Measurements from ENCODE around the gene LRRC9.

DNA sequence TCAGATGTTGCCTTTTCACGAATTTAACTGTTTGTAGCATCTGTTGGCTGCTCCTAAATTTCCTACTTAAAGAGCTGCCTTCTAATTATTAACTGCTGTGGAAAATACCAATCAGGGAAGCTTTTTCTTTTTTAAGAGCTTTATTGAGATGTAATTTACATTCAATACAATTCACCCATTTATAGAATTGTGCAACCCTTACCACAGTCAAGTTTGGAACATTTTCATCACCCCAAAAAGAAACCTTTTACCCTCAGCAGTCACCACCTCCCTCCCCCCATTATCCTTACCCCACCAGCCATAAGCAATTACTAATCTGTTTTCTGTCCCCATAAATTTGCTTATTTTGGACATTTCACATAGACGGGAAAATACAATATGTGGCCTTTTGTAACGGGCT, 173.1 kb downstream of the LRRC9 start:
- TF ChIP-seq, protein P1, sequence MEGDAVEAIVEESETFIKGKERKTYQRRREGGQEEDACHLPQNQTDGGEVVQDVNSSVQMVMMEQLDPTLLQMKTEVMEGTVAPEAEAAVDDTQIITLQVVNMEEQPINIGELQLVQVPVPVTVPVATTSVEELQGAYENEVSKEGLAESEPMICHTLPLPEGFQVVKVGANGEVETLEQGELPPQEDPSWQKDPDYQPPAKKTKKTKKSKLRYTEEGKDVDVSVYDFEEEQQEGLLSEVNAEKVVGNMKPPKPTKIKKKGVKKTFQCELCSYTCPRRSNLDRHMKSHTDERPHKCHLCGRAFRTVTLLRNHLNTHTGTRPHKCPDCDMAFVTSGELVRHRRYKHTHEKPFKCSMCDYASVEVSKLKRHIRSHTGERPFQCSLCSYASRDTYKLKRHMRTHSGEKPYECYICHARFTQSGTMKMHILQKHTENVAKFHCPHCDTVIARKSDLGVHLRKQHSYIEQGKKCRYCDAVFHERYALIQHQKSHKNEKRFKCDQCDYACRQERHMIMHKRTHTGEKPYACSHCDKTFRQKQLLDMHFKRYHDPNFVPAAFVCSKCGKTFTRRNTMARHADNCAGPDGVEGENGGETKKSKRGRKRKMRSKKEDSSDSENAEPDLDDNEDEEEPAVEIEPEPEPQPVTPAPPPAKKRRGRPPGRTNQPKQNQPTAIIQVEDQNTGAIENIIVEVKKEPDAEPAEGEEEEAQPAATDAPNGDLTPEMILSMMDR (conservative IDR thresholded peaks at IDR 0.05), result no peak
- no peak for TF ChIP-seq EZH2 (IDR thresholded peaks at IDR 0.05; ENCODE audit: low read depth)

Data from PC-9 (cell line).